GM13976 (cell line): ENCODE results near the gene FBN3.

Experiments
- DNase-seq: peaks from one replicate; pipeline ENCODE4 v3.0.0; 2012; ENCODE audit warnings: low spot score
- in situ Hi-C: fragments of 300-500 bp; cut with MboI; formaldehyde crosslinking; loops from one replicate; pipeline ENCODE4 v1.12.0; 2022; ENCODE audit warnings: low sequenced_read_pairs, mixed read lengths, inconsistent platforms; ENCODE audit not compliant: unreplicated experiment
- TF ChIP-seq, protein P1 (sequence below): IDR thresholded peaks from 2 replicates; pipeline ENCODE4 v1.5.1; 2012; ENCODE audit warnings: borderline replicate concordance, mild to moderate bottlenecking; ENCODE audit not compliant: insufficient read depth; ENCODE audit errors: extremely low read depth, missing control alignments, control extremely low read depth

FBN3 gene

DNA sequence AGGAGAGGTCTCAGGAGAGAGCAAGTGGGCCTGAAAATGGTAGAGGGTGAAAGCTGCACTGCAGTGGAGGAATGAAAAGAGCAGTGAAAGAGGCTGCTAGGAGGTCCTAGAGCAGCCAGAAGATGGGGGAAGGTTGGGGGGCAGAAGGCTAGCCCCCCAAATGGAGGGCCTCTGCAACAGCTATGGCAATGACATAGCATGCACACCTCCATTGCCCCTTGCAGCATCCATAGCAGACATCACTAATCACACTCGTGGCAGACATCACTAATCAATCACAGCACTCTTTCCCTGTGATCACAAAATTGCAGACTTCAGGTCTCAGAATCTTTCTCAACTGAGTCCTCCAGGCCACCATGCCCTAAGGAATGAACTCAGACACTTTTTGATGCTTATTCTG, 74.9 kb downstream of the FBN3 start:
- TF ChIP-seq, protein P1, sequence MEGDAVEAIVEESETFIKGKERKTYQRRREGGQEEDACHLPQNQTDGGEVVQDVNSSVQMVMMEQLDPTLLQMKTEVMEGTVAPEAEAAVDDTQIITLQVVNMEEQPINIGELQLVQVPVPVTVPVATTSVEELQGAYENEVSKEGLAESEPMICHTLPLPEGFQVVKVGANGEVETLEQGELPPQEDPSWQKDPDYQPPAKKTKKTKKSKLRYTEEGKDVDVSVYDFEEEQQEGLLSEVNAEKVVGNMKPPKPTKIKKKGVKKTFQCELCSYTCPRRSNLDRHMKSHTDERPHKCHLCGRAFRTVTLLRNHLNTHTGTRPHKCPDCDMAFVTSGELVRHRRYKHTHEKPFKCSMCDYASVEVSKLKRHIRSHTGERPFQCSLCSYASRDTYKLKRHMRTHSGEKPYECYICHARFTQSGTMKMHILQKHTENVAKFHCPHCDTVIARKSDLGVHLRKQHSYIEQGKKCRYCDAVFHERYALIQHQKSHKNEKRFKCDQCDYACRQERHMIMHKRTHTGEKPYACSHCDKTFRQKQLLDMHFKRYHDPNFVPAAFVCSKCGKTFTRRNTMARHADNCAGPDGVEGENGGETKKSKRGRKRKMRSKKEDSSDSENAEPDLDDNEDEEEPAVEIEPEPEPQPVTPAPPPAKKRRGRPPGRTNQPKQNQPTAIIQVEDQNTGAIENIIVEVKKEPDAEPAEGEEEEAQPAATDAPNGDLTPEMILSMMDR = no peak
- in situ Hi-C loops = no loop called here
- no peak for DNase-seq

DNA sequence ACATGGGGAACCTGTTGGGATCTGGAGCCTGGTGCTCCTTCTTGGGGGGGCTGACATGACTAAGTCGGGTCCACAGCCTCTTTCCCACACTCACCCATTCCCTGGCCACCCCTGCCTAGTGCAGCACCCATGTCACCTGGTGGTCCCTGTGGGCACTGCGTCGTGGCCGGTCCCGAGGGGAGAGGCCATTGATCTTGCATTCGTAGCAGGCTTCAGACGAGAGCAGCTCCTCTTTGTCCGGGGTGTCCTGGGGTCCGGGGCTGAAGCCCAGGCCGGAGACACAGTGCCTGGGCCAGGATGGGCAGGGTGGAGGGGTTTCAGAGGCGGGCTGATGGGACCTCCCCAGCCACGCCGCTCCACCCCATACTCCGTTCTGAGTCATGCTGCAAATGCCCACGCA, 77.5 kb downstream of the FBN3 start:
- TF ChIP-seq, protein P1 = no peak
- in situ Hi-C loops = no loop called here
- no peak for DNase-seq

DNA sequence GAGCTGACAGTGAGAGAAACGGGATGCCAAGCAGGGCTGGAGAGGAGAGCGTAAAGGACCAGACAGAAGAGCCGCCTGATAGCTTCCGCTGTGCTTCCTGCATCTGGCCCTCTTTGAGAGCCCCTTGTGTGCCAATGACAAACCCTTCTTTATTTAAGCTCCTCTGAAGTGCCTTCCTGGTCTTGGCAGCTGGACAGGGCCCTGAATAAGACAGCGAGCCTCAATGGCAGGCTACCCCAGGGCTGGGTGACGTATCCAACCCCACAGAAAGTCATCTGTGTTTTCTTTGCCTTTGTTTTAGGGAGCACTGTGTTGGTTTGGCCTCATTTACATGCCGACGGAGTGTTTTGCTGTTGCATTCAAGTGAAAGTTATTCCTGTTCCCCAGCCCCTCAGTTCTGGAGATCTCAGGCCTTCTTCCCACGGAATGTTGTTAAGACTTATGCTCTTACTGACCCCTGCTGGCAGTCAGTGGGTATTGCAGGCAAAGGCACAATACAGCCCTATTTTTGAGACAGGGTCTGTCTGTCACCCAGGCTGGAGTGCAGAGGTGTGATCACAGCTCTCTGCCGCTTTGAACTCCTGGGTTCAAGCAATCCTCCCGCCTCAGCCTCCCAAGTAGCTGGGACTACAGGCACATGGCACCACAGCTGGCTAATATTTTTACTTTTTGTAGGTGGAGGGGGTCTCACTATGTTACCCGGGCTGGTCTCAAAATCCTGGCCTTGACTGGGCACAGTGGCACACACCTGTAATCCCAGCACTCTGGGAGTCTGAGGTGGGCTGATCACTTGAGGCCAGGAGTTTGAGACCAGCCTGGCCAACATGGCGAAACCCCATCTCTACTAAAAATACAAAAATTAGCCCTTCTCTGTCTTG, 80.1 kb downstream of the FBN3 start:
- TF ChIP-seq, protein P1 = peak; percentile 55

DNA sequence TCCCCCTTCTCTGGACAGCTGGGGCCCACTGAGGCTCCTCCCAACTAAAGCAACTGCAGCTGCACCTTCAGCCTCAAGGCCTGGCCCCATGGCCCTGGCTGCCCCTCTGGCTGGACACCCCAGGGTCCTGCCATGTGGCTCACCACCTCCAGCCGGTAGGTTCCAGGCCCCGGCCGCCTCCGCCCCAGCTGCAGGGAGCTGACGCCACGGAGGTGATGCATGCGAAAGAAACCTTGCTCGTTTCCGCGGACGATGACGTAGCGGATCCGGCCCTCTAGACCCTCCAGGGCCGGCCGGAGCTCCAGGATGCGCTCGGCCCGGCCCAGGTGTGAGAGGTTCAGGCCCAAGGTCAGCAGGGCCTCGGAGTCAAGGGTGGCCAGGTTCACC, 83.5 kb downstream of the FBN3 start:
- TF ChIP-seq, protein P1 = no peak

More for the DNA sequence above, 80.1 kb downstream of the FBN3 start:
- DNase-seq = no peak
- in situ Hi-C loops = no loop called here

DNA sequence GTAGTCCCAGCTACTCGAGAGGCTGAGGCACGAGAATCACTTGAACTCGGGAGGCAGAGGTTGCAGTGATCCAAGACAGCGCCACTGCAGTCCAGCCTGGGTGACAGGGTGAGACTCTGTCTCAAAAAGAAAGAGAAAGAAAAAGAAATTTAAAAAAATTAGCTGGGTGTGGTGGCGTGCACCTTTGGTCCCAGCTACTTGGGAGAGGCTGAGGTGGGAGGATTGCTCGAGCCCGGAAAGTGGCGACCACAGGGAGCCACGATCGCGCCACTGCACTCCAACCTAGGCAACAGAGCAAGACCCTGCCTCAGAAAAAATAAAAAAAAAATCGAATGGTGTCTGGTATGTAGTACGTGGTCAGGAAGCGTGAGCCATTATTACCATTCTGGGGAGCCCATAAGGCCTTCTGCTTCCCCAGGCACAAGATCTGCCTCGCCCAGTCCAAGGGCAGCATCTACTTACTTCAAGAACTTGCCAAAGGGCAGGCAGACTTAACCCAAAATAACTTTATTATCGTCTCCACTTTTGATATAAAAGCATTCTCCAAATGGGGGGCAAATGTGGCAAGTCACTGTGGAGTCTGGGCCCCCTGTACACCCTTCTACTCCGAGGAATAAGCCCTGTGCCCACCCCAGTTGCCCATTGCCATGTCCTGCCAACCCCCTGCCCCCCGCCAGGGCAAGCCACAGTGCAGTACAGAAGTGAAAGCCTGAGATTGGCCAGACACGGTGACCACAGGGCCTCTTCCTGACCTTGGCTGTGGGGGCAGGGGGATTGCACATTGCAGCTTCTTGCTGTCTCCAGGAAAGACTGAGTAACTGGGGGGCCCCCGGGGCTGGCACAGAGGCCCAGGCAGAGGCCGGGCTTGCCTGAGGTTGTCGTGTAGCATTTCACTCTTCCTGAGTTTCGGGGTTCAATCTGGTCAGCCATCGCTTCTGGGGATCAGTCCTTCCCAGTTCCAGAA, 84.2 kb downstream of the FBN3 start:
- DNase-seq = no peak
- TF ChIP-seq, protein P1 = no peak
- in situ Hi-C loops = no loop called here

More for the DNA sequence above, 83.5 kb downstream of the FBN3 start:
- DNase-seq = no peak
- in situ Hi-C loops = no loop called here

DNA sequence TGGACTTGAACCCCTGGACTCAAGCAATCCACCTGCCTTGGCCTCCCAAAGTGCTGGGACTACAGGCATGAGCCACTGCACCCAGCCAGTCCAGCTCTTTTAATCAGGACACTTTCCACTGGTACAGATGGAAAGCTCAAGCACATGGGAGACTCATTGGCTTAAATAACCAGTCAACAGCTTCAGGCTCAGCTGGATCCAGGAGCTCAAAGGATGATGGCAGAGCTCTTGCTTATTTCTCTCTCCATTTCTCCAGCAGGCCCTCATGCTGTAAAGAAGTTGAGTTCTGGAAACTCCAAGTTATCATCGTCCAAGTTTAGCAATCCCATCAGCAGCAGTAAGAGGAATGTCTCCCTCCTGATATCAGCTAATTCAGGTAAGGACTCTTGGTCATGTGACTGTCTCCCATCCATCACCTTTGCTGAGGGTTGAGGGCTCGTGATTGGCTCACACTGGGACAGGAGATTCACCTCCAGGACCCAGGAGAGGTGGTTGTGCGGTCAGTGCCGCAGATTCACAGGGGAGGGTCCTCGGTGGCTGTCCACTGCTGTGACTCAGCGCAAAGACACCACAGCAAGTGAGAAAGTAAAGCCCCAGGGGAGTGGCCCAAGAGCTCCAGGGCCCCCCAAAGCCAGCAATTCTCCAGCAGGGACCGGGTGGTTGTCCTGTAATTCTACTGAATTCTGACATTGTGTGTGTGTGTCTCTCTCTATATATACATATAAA, 91.7 kb downstream of the FBN3 start:
- DNase-seq = no peak
- TF ChIP-seq, protein P1 = no peak
- in situ Hi-C loops = no loop called here
